NCI-H446 treated with DMSO at 0.1 percent for 48 hours (cell line): ENCODE results near the gene KRTAP10-1.
"Not testable (repeated sequence)": the region's sequence is repeated elsewhere in the genome, so short reads cannot be mapped to it uniquely, and the experiment has no call there.

Source experiments
- DNase-seq: peaks from one replicate; lab custom pipeline; 2025; lab: John Stamatoyannopoulos, UW

The KRTAP10-1 gene

GRCh38 chr21:44503006-44503889, 36.7 kb downstream of the KRTAP10-1 start:
- DNase-seq = not testable (repeated sequence)

GRCh38 chr21:44502171-44502958, 37.6 kb downstream of the KRTAP10-1 start:
- DNase-seq = no peak

GRCh38 chr21:44500111-44500510, 39.9 kb downstream of the KRTAP10-1 start:
- DNase-seq = no peak

- no peak for DNase-seq
Measured at GRCh38 chr21:44499631-44500030, 40.4 kb downstream of the KRTAP10-1 start.

GRCh38 chr21:44499211-44499560, 40.8 kb downstream of the KRTAP10-1 start:
- DNase-seq = no peak

- no peak for DNase-seq
Measured at GRCh38 chr21:44498280-44499210, 41.5 kb downstream of the KRTAP10-1 start.

- no peak for DNase-seq
Measured at GRCh38 chr21:44497703-44498126, 42.3 kb downstream of the KRTAP10-1 start.

- DNase-seq = no peak
Measured at GRCh38 chr21:44496564-44497550, 43.1 kb downstream of the KRTAP10-1 start.

GRCh38 chr21:44495611-44496563, 44.1 kb downstream of the KRTAP10-1 start:
- DNase-seq = no peak

GRCh38 chr21:44494956-44495355, 45.0 kb downstream of the KRTAP10-1 start:
- no peak for DNase-seq

GRCh38 chr21:44494418-44494817, 45.6 kb downstream of the KRTAP10-1 start:
- DNase-seq = no peak

- no peak for DNase-seq
Measured at GRCh38 chr21:44492567-44493385, 47.2 kb downstream of the KRTAP10-1 start.

GRCh38 chr21:44490816-44491215, 49.2 kb downstream of the KRTAP10-1 start:
- DNase-seq = no peak

GRCh38 chr21:44490405-44490804, 49.6 kb downstream of the KRTAP10-1 start:
- DNase-seq = no peak

- no peak for DNase-seq
Measured at GRCh38 chr21:44489962-44490361, 50.0 kb downstream of the KRTAP10-1 start.
